Panc1 (cell line): ENCODE data around the gene PCNX2.

Source experiments
- POLR2AphosphoS5 ChIP-seq: IDR thresholded peaks from 2 replicates; pipeline ENCODE4 v1.6.1; 2012; ENCODE audit warnings: mild to moderate bottlenecking, low read depth, low read length, moderate library complexity
- REST ChIP-seq, 2 experiments: IDR thresholded peaks; 2 replicates each; pipeline ENCODE4 v1.6.1; 2011 to 2012; ENCODE audit warnings: low read depth in 2 of 2, control low read depth in 1 of 2, low read length in 1 of 2, mild to moderate bottlenecking in 1 of 2, moderate library complexity in 1 of 2; ENCODE audit not compliant: insufficient read depth in 1 of 2
- SIN3A ChIP-seq: IDR thresholded peaks from 2 replicates; pipeline ENCODE4 v1.6.1; 2012; ENCODE audit warnings: low read depth, mild to moderate bottlenecking, low read length, moderate library complexity, borderline replicate concordance; ENCODE audit not compliant: insufficient read depth
- TCF7L2 ChIP-seq: IDR thresholded peaks from 2 replicates; pipeline ENCODE4 v1.6.1; 2011; ENCODE audit warnings: mild to moderate bottlenecking, low read depth, low read length, inconsistent platforms
- TF ChIP-seq, protein P1 (sequence below): fragments of 450-650 bp; IDR thresholded peaks from 2 replicates; pipeline ENCODE4 v1.5.1; 2017; ENCODE audit warnings: mild to moderate bottlenecking

- TF ChIP-seq, protein P1, sequence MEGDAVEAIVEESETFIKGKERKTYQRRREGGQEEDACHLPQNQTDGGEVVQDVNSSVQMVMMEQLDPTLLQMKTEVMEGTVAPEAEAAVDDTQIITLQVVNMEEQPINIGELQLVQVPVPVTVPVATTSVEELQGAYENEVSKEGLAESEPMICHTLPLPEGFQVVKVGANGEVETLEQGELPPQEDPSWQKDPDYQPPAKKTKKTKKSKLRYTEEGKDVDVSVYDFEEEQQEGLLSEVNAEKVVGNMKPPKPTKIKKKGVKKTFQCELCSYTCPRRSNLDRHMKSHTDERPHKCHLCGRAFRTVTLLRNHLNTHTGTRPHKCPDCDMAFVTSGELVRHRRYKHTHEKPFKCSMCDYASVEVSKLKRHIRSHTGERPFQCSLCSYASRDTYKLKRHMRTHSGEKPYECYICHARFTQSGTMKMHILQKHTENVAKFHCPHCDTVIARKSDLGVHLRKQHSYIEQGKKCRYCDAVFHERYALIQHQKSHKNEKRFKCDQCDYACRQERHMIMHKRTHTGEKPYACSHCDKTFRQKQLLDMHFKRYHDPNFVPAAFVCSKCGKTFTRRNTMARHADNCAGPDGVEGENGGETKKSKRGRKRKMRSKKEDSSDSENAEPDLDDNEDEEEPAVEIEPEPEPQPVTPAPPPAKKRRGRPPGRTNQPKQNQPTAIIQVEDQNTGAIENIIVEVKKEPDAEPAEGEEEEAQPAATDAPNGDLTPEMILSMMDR = no peak
- no peak for TF ChIP-seq SIN3A
- no peak for TF ChIP-seq REST (IDR thresholded peaks at IDR 0.05; ENCODE audit: insufficient read depth in 1 of 2, low read depth in 2 of 2, low read length in 1 of 2)
- TF ChIP-seq POLR2AphosphoS5 = no peak
- no peak for TF ChIP-seq TCF7L2
Measured at GRCh38 chr1:232936941-232937340, 358.6 kb downstream of the PCNX2 start.
